Endodermal cell (in vitro differentiated cells): ENCODE results near the gene PRPSAP1. TPM values are rescaled to one million over a fixed set of nuclear protein-coding genes. Genes with fewer than 3 reads are reported as not detected.

ENCODE experiments used
- DNase-seq: peaks from one replicate; pipeline ENCODE4 v3.0.0-alpha.2; 2017
- H3K27ac ChIP-seq: 2 replicates; pipeline ENCODE4 v1.5.1; 2013; ENCODE audit warnings: mild to moderate bottlenecking, low read depth, low read length, moderate library complexity
- H3K27me3 ChIP-seq: 2 replicates; pipeline ENCODE4 v1.6.1; 2013; ENCODE audit warnings: mild to moderate bottlenecking, low read length, moderate library complexity; ENCODE audit not compliant: insufficient read depth, control insufficient read depth, poor library complexity, severe bottlenecking
- H3K36me3 ChIP-seq: 2 replicates; pipeline ENCODE4 v1.7.0; 2013; ENCODE audit warnings: mild to moderate bottlenecking, low read length, moderate library complexity; ENCODE audit not compliant: control insufficient read depth, insufficient read depth
- H3K4me1 ChIP-seq: one replicate; pipeline ENCODE4 v1.7.0; 2013; ENCODE audit warnings: low read length; ENCODE audit not compliant: control insufficient read depth, insufficient read depth
- H3K4me3 ChIP-seq: 2 replicates; pipeline ENCODE4 v1.5.1; 2013; ENCODE audit warnings: mild to moderate bottlenecking, low read length, moderate library complexity
- H3K9ac ChIP-seq: 2 replicates; pipeline ENCODE4 v1.6.1; 2013; ENCODE audit warnings: mild to moderate bottlenecking, low read length, moderate library complexity; ENCODE audit not compliant: poor library complexity, severe bottlenecking; ENCODE audit errors: extremely low read depth
- H3K9me3 ChIP-seq: 2 replicates; pipeline ENCODE4 v1.6.1; 2013; ENCODE audit warnings: mild to moderate bottlenecking, low read length, moderate library complexity; ENCODE audit not compliant: control insufficient read depth
- H3K27ac Mint-ChIP-seq: 2 replicates; pipeline ENCODE4 v1.8.0; 2020; ENCODE audit warnings: mixed read lengths
- H3K27me3 Mint-ChIP-seq: 2 replicates; pipeline ENCODE4 v1.8.0; 2021; ENCODE audit warnings: mild to moderate bottlenecking, mixed read lengths; ENCODE audit not compliant: insufficient read depth
- H3K36me3 Mint-ChIP-seq: 2 replicates; pipeline ENCODE4 v1.8.0; 2020; ENCODE audit warnings: low read depth, mixed read lengths
- H3K4me1 Mint-ChIP-seq: 2 replicates; pipeline ENCODE4 v1.8.0; 2020; ENCODE audit warnings: mixed read lengths
- H3K4me3 Mint-ChIP-seq: 2 replicates; pipeline ENCODE4 v1.8.0; 2020; ENCODE audit warnings: mild to moderate bottlenecking, moderate library complexity, mixed read lengths
- H3K9me3 Mint-ChIP-seq: 2 replicates; pipeline ENCODE4 v1.8.0; 2020; ENCODE audit warnings: mild to moderate bottlenecking, mixed read lengths
- CTCF ChIP-seq: fragments of 200-600 bp; sonication (generic); conservative IDR thresholded peaks from 2 replicates; pipeline ENCODE4 v1.5.0; 2021; ENCODE audit warnings: antibody characterized with exemption, mild to moderate bottlenecking
- WGBS, 2 experiments: methylation state at CpG; one replicate each; pipeline versions ENCODE4 v1.1.5 to v1.1.7; 2013; ENCODE audit warnings: missing lambda C conversion rate in 2 of 2, mixed read lengths in 1 of 2; ENCODE audit not compliant: insufficient coverage in 1 of 2, insufficient read length in 1 of 2; 5-methylcytosine and 5-hydroxymethylcytosine counted together
- total RNA-seq, 2 donors: library from RNA; stranded (reverse); fragmentation: NEBNext Ultra II Directional in 1 of 2; extraction: Animal tissue kit (Norgen Biotek cat#: 25700) in 1 of 2; gene quantifications; 2 replicates in 1 of 2; 3 replicates in 1 of 2; pipeline ENCODE4 v1.2.1, GENCODE V29; 2021

PRPSAP1 gene
- total RNA-seq, 2 donors from 2014 or later = 60.9 to 89.8 TPM

DNA sequence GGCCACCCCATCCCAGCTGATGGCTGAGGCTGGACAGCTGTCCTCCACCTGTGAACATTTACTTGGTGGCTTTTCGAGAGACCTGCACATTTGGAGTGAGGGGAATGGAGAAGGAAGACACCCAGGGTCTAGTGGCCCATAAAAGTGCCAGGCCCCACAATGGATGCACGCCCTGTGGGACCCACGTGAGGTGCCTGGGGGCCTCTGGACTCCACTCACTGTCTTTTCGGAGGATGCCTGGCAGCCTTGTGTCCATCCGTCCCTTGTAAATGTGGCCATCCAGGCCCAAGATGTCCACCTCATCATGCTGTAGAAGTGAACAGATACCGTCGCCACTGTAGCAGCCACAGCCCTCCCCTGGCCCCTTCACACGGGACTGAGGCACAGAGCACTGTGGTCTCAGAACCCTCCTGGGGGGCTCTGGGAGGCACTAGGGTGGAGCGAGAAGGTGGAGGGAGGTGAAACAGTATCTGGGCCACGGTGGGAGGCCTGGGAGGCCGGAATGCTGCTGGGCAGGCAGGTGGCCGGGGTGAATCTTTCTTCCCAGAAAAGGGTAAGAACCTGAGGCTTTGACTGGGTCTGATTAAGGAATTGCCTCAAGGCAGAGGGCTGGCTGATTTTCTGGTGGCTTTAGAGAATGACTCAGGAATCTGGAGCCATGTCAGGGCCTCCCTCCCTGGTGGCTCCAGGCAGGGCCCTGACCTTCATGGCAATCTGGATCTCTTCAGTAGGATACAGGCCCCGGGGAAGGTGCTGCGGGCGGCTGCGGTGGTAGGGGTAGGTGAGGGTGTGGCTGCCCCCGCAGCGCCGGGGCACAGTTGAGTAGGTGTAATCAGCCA, 77.0 kb downstream of the PRPSAP1 start:
- H3K36me3 ChIP-seq = no peaks in the 10 kb centered on the region
- H3K9ac ChIP-seq = no peak overlapping the region
- Mint-ChIP-seq H3K4me1 (no peaks in the 10 kb centered on the region), H3K27ac (peak overlapping the region; percentile 52), H3K27me3 (no peaks in the 10 kb centered on the region), H3K9me3 (no peaks in the 10 kb centered on the region), H3K36me3 (no peaks in the 10 kb centered on the region), H3K4me3 (no peak overlapping the region)
- no peak for TF ChIP-seq CTCF
- H3K27ac ChIP-seq = no peak overlapping the region
- WGBS, 2 experiments = 88 to 90% methylated on average over 9 to 19 of the region's 19 CpGs
- H3K9me3 ChIP-seq = no peaks in the 10 kb centered on the region
- no peak for DNase-seq
- H3K27me3 ChIP-seq = no peaks in the 10 kb centered on the region
- H3K4me1 ChIP-seq = no peaks in the 10 kb centered on the region
- H3K4me3 ChIP-seq = no peak overlapping the region

DNA sequence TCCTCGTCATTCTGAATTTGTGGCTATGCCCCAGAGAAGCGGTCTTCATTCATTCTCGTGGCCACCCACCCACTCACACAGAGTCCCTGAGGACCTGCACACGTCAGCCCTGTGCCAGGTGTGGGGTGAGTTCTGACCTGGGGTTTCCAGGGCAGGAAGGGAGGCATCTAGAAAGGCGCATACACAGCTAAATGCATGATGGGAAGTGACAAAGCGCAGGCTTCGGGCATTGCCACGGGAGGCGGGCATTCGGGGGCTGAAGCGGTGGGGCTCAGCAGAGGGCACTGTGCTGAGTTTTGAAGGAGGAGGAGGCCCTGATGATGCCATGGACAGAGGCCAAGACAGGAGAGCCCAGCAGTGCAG, 77.7 kb downstream of the PRPSAP1 start:
- Histone ChIP-seq H3K4me1 (no peaks in the 10 kb centered on the region), H3K27me3 (no peaks in the 10 kb centered on the region), H3K9ac (no peak overlapping the region), H3K4me3 (no peak overlapping the region), H3K27ac (no peak overlapping the region), H3K36me3 (no peaks in the 10 kb centered on the region), H3K9me3 (no peaks in the 10 kb centered on the region)
- no peak for TF ChIP-seq CTCF
- 94 to 97% methylated on average over 6 to 10 of the region's 11 CpGs for WGBS, 2 experiments
- Mint-ChIP-seq H3K27me3 (no peaks in the 10 kb centered on the region), H3K36me3 (no peaks in the 10 kb centered on the region), H3K9me3 (no peaks in the 10 kb centered on the region), H3K27ac (no peak overlapping the region), H3K4me3 (no peak overlapping the region), H3K4me1 (peaks cover under 1% of the 10 kb centered on the region)
- DNase-seq = no peak

DNA sequence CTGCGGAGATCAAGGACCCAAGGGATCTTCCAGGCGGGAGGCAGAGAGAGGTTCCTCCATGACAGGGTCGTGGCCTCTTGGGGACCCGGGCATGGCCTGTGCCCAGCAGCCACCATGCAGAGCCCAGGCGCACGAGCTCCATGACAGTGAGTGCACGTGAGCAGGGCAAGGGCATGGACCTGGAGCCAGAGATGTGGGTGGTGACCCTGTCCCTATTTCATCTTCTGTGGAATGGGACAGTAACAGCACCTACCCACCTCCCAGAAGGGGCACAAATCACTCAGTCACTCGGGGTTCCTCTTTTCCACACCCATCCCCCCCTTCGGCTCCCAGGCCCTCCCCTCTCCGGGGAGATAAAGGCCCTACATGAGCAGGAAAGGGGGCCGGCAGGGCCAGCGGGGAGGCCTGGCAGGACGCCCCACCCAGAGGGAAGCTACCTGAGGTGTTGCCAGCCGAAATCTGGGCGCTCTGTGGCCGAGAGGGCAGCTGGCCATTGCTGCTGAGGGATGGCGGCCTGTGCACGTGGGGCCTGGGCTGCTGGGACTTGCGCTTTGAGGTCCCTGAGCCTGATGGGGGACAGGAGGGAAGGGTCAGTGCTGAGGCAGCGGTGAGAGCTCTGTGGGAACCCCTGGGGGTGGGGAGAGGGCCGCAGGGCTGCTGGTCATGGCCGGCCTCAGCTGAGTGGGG, 78.2 kb downstream of the PRPSAP1 start:
- H3K4me3 Mint-ChIP-seq = no peak overlapping the region

More for the DNA sequence above, 78.2 kb downstream of the PRPSAP1 start:
- no peak overlapping the region for H3K9ac ChIP-seq
- peaks cover 3% of the 10 kb centered on the region for H3K4me1 Mint-ChIP-seq
- no peaks in the 10 kb centered on the region for H3K9me3 ChIP-seq
- H3K27me3 ChIP-seq = no peaks in the 10 kb centered on the region
- H3K36me3 ChIP-seq = no peaks in the 10 kb centered on the region
- WGBS, 2 experiments = 80 to 92% methylated on average over 2 to 22 of the region's 22 CpGs
- no peak overlapping the region for H3K27ac Mint-ChIP-seq
- no peaks in the 10 kb centered on the region for H3K36me3 Mint-ChIP-seq
- no peak for DNase-seq
- no peak for TF ChIP-seq CTCF
- H3K27ac ChIP-seq = no peak overlapping the region
- no peaks in the 10 kb centered on the region for H3K4me1 ChIP-seq
- no peak overlapping the region for H3K4me3 ChIP-seq
- no peaks in the 10 kb centered on the region for H3K9me3 Mint-ChIP-seq
- no peaks in the 10 kb centered on the region for H3K27me3 Mint-ChIP-seq
